GM12872 (cell line): ENCODE measurements around the gene GLP1R.

ENCODE experiments used
- CTCF ChIP-seq: IDR thresholded peaks from 3 replicates; pipeline ENCODE4 v1.5.1; 2011; ENCODE audit warnings: low read depth, mild to moderate bottlenecking, low read length, moderate library complexity; ENCODE audit not compliant: insufficient read depth

GLP1R gene

GRCh38 chr6:39058471-39059147 lies 10.0 kb downstream of the GLP1R start:
- no peak for TF ChIP-seq CTCF

DNA sequence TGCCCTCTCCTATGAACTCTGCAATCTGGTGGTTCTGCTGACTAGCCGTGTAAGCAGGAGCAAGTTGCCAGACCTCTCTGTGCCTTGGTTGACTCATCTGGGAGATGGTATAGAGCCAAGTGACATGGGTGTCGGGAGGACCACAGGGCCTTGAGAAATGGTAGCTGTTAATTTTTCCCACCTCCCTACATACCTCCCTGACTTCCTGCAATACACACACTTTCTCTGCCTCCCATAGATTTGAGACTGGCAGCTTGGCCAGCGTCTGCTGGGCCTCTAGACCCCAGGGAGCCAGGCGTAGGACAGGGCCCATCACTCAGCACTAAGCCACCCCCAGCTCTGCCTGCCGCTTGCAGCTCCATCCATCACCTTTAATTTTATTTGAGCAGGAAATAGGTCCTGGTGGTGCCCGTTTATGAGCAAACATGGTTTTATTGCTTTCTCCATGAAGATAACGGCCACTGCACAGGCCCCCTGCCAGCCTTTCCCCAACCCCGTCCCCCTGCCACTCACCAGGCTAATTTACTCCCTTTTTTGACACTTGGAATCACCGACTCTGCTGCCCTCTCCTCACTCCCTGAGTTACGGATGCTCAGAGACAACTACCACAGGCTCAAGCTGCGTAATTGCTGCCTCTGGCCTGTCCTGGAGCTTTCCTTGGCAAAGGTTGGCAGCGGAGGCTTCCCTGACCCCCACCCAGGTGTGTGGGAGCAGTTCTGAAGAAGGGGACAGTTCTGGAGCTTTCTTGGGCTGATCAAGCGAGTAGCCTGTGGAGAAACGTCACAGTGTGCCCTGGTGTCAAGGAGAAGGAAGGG lies 11.1 kb downstream of the GLP1R start:
- no peak for TF ChIP-seq CTCF

DNA sequence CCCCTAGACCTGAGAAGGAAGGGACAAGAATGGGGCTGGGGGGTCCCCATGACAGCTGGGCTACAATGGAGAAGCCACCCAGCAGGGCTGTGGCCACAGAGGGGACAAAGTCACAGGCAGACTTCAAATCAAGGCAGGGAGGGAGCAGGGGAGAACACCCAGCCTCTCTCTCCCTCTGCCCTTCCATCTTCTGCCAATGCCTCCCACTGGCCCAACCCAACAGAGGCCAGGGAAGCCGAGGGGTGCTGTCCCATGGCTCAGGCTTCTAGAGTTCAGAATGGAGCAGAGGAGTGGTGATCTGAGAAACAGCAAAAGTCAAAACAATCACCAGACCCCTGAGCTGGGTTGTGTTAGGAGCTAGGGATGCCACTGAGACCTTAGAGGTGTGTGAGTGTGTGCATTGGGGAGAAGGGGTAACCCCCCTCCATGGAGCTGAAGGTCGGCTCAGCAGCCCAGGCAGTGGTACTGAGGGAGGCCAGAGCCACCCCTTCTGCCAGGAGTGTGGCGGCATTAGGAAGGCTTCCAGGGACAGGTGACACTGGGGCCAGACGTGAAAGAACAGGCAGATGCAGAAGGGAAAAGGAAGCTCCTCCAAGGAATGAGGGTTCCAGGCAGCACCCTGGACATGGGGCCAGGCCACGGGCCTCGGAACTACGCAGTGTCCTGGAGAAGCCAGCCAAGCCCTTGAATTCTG lies 12.0 kb downstream of the GLP1R start:
- no peak for TF ChIP-seq CTCF

DNA sequence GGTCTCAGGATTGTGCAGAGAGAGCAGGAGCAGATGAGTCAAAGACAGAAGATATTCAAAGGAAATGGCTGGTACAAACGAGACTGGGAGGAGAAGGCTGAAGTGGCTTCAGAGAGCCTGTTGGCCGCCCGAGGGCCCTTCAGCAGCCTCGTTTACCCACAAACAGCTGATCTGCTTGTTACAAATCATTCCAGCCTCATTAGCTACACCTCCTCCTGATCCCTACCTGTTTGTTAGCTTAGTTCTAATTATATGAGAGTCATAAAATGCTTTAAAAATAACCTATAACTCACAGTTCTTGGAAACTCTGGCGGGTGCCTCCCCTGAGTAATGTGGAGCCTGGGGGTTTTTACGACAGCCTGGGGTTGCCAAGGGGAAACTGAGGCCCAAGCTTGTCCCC lies 12.6 kb downstream of the GLP1R start:
- TF ChIP-seq CTCF: no peak

DNA sequence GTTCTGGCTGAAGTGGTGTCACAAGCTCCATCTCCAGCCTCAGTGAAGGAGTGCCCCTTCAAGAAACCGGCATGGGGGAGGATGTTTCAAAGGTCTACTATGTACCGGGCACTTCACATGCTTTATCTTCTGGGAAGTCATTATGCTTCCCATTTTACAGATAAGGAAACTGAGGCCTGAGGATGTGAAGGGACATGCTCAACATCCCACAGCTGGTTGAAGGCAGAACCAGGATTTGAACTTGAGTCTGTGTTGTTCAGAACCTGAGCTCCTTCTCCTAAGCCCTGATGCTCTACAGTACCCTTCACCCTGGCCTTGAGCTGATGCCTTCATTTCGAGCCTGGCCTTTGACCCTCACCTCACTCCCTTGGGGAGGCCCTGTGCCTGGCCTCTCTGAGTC lies 13.0 kb downstream of the GLP1R start:
- no peak for TF ChIP-seq CTCF

DNA sequence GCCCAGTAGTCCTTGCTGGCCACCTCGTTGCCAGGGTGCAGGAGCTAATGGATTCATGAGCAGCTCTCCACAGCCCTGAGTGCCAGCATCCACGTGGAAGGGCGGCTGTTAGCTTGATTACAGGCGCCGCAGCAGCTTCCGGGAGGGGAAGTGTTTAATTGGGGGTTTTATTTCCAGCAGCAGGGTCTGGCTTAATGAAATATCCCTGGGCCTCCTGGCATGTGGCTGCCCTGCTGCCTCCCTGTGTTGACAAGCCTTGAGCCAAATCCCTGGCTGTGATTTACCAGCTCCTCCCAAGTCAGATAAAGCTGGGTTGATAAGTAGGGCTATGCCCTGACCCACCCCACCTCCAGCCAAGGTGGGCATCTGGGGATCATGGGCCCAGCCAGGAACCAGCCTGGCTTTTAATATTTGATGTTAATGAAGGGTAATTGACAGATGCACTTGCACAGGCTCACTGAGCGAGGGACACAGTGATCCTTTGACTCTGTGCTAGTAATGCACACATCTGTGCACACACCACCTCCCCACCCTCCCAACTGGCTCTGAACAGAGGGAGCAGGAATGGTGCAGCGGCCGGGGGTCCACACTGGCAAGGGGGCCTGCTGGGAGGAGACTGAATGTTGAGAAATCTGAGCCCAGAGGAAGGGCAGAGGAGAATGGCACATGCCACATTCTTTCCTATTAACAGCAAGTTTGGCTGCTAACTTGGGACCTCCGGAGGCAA lies 13.6 kb downstream of the GLP1R start:
- TF ChIP-seq CTCF: no peak

GRCh38 chr6:39063526-39063925 lies 14.9 kb downstream of the GLP1R start:
- no peak for TF ChIP-seq CTCF
